Lower leg skin (tissue), 4 donors: ENCODE results near the gene MYOC. TPM values are rescaled to one million over a fixed set of nuclear protein-coding genes. Genes with fewer than 3 reads are reported as not detected.
A peak's percentile ranks its signal among the peaks of the same experiment; 100 is the strongest.

ENCODE experiments used
- DNase-seq, 2 donors: peaks; one replicate each; pipeline ENCODE4 v3.0.0-alpha.2; 2019; ENCODE audit warnings: low spot score in 2 of 2
- H3K4me3 ChIP-seq: fragments of 200-600 bp; sonication (generic); 2 replicates; pipeline ENCODE4 v1.5.1; 2017; ENCODE audit warnings: mild to moderate bottlenecking, low read depth; ENCODE audit not compliant: poor library complexity, severe bottlenecking
- CTCF ChIP-seq, 3 donors: fragments of 450-650 bp; IDR thresholded peaks; one replicate each; pipeline ENCODE4 v1.5.1; 2016; ENCODE audit warnings: antibody characterized with exemption in 3 of 3, mild to moderate bottlenecking in 3 of 3, moderate library complexity in 2 of 3
- POLR2A ChIP-seq, 2 donors: fragments of 450-650 bp; IDR thresholded peaks; one replicate each; pipeline ENCODE4 v1.6.1; 2016 to 2017; ENCODE audit warnings: antibody characterized with exemption in 2 of 2, mild to moderate bottlenecking in 1 of 2, moderate library complexity in 1 of 2
- WGBS, 2 donors: methylation state at CpG; one replicate each; pipeline ENCODE4 v1.1.5; 2018; 5-methylcytosine and 5-hydroxymethylcytosine counted together
- intact Hi-C: fragments of 100-400 bp; cut with DNase I; formaldehyde crosslinking; loops from one replicate; pipeline ENCODE4 v1.15.0; 2023; ENCODE audit warnings: low total_unique reads
- total RNA-seq, 4 donors: library from RNA; depleted of rRNA; stranded (reverse); fragments of >200 nt; gene quantifications; one replicate each; pipeline ENCODE4 v1.1.0, GENCODE V29; 2016

MYOC gene
- total RNA-seq, 4 donors from 2014 or later = 3.0 to 6.3 (median 4.4) TPM

- 36 to 37% methylated on average over 24 of the region's 24 CpGs for WGBS, 2 donors
- DNase-seq = peak in 1 of 2 donors; percentile 92
- intact Hi-C loops = no loop called here
- TF ChIP-seq CTCF (IDR thresholded peaks at IDR 0.05) (no peak), POLR2A (IDR thresholded peaks at IDR 0.05) (no peak)
- no peak overlapping the region for H3K4me3 ChIP-seq
Measured at GRCh38 chr1:171654942-171655745, 2.7 kb upstream of the MYOC start.

GRCh38 chr1:171654201-171654941, 1.9 kb upstream of the MYOC start:
- 48 to 56% methylated on average over 8 of the region's 8 CpGs for WGBS, 2 donors
- DNase-seq = no peak
- TF ChIP-seq POLR2A (IDR thresholded peaks at IDR 0.05) = no peak
- intact Hi-C loops = no loop called here
- H3K4me3 ChIP-seq = no peak overlapping the region

GRCh38 chr1:171653796-171654195, 1.3 kb upstream of the MYOC start:
- no peak for DNase-seq
- 54 to 86% methylated on average over 1 of the region's 1 CpG for WGBS, 2 donors
- intact Hi-C loops = no loop called here
- no peak overlapping the region for H3K4me3 ChIP-seq
- TF ChIP-seq POLR2A (IDR thresholded peaks at IDR 0.05) = no peak
- TF ChIP-seq CTCF (IDR thresholded peaks at IDR 0.05) = no peak

- TF ChIP-seq CTCF (IDR thresholded peaks at IDR 0.05) = no peak
- no peak for TF ChIP-seq POLR2A (IDR thresholded peaks at IDR 0.05)
- 37 to 58% methylated on average over 1 of the region's 1 CpG for WGBS, 2 donors
- intact Hi-C loops = loop anchor here (5.0 kb wide), 2 partner anchors 156 to 346 kb away; no protein-coding TSS in a partner anchor
- no peak for DNase-seq
- no peak overlapping the region for H3K4me3 ChIP-seq
Measured at GRCh38 chr1:171646249-171646560, 6.3 kb downstream of the MYOC start.

- intact Hi-C loops = loop anchor here (5.0 kb wide), 2 partner anchors 157 to 347 kb away; no protein-coding TSS in a partner anchor
- peak in 1 of 2 donors; percentile 49 for DNase-seq
- no peak for TF ChIP-seq POLR2A (IDR thresholded peaks at IDR 0.05)
- TF ChIP-seq CTCF (IDR thresholded peaks at IDR 0.05) = no peak
- no peak overlapping the region for H3K4me3 ChIP-seq
- WGBS, 2 donors = 20 to 21% methylated on average over 8 of the region's 8 CpGs
Measured at GRCh38 chr1:171645553-171646248, 6.8 kb downstream of the MYOC start.
